ENCODE results near the gene INTS11.
"Not testable (repeated sequence)": the region's sequence is repeated elsewhere in the genome, so short reads cannot be mapped to it uniquely, and the experiment has no call there.

Gene INTS11

DNA sequence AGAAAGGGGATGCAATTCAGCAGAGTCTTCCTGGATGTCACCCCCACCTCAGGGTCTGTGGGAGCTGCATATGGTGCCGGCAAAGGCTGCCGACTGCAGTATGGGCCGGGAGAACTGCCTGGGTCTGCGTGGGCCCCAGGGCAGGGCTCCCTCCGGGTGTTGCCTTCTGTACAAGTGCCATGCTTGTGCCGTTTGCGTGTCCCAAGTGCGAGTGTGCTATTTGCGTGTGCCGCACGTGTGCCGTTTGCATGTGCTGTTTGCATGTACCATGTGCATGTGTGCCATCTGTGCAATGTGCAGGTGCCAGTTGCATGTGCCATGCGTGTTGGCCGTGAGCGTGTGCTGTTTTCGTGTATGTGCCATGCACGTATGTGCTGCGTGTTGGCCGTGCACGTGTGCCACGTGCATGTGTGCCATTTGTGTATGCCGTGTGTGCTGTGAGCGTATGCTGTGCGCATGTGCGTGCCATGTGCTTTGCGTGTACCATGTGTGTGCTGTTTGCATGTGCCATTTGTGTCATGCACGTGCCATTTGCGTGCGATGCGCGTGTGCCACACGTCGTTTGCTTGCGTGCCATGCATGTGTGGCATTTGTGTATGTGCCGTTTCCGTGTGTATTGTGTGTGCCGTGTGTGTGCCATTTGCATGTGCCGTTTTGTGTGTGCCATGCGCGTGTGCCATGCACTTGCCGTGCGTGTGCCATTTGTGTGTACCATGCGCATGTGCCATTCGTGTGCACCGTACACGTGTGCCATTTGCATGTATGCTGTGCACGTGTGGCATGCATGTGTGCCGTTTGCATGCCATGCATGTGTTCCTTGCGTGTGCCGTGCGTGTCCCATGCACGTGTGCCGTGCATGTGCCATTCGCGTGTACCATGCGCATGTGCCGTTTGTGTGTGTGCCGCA lies 5.1 kb upstream of the INTS11 start:
- DNase-seq: no peak

DNA sequence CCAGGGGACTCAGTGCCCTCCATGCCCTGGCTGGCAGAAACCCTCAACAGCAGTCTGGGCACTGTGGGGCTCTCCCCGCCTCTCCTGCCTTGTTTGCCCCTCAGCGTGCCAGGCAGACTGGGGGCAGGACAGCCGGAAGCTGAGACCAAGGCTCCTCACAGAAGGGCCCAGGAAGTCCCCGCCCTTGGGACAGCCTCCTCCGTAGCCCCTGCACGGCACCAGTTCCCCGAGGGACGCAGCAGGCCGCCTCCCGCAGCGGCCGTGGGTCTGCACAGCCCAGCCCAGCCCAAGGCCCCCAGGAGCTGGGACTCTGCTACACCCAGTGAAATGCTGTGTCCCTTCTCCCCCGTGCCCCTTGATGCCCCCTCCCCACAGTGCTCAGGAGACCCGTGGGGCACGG lies 3.8 kb upstream of the INTS11 start:
- DNase-seq: no peak

DNA sequence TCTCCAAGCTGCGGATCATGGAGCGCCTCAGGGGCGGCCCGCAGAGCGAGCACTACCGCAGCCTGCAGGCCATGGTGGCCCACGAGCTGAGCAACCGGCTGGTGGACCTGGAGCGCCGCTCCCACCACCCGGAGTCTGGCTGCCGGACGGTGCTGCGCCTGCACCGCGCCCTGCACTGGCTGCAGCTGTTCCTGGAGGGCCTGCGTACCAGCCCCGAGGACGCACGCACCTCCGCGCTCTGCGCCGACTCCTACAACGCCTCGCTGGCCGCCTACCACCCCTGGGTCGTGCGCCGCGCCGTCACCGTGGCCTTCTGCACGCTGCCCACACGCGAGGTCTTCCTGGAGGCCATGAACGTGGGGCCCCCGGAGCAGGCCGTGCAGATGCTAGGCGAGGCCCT lies 2.8 kb upstream of the INTS11 start:
- no peak for DNase-seq

DNA sequence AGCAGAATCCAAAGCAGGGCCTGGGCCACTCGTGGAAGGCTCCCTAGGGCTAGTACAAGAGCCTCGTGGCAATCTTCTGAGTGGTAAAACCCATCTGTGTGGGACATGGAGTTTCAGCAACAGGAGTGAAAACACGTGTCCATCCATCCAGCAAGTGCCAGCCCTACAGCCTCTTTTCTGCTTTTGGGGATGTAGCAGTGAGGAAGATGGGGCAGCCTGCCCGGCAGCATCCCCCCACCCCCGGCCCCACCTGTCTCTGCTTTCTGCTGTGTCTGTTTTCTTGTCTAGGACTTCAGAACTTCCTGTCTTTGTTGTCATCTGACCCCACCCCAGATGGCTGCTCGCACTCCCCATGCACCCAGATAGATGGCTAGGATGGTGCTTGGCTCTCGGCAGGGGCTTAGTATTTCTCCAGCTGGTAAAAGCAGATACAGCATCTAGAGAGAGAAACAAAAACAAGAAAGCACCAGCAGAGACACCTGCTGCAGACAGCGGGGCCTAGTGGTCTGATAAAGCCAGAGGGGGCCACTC lies 1.7 kb upstream of the INTS11 start:
- no peak for DNase-seq

DNA sequence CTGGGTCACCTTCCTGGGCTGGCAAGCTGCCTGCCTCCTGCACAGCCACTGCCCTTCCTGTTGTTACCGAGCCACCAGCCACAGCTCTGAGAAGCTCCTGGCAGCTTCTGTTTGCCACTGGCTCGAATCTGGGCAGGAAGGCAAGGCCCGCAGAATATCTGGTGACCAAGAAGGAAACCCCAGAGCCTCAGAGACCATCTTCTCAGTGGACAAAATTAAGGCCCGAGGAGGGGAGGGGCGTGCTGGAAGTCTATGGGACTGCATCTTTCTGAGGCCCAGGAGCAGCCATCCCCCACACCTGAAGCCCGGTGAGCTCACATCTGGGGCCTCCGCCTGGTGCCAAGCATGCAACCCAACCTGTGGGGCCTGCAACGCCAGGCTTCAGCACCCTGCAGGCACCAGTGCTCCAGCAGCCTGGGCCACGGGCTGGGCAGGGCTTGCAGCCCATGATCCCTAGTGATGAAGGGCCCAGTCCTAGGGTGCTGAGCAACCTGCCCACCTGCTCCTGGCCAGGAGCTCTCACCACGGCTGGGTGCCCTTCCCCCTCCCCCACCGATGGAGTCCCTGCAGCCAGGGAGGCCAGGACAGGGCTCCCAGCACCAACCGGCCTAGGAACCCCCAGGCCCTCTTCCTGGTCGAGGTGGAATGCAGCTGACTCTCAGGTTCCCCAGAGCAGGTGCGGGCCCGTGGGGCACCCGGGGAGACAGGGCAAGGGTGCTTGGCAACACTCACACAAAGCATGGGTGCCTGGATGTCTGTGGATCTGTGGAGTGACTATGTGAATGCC lies 1.0 kb upstream of the INTS11 start:
- DNase-seq: no peak

DNA sequence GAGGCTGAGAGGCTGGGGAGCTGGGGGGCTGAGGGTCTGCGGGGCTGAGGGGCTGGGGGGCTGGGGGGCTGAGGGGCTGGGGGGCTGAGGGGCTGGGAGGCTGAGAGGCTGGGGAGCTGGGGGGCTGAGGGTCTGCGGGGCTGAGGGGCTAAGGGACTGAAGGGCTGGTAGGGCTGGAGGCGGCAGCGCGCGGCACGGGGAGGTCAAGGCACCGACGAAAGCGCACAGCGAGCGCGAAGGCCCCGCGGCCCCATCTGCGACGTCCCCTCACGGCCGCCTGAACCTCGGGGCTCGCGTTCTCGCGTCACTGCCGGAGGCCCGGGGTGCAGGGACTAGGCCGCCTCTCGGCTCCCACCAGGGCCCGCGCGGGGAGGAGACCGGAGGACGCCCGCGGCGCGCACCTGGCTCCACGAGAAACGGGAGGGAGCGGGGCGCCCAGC lies 356 bp downstream of the INTS11 start:
- no peak for DNase-seq

DNA sequence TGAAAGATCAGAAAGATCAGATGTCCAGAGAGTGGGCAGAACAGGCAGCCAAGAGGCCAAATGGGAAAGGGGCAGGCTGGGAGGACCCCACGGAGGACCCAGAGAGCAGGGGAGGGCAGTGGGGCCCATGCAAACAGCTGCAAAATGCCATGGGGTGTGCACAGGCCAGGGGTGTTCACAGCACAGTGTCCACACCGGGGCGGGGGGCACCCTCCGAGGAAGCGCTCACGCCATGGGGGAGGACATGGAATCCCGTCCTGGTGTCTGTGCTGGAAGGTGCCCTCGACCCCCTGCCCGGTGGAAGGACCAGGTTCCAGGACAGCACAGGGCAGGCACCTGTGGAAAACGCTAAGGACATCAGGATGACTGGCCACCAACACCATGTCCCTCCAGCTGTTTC lies 1.5 kb downstream of the INTS11 start:
- no peak for DNase-seq

DNA sequence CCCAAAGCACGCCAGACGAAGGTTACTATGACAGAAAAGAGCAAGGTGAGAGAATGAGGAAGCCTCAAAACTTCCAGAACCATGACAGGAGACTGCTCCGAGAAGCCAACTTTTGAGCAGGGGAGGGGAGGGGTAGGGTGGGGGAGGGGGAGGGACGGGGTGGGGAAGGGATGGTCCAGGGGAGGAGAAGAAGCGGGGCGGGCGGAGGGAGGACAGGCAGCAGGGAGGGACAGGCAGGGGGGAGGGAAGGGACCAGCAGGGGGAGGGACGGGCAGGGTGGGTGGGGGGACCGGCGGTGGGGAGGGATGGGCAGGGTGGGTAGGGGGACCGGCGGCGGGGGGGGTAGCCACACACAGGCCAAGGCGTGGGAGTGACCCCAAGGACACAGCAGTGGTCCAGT lies 2.0 kb downstream of the INTS11 start:
- DNase-seq: no peak

DNA sequence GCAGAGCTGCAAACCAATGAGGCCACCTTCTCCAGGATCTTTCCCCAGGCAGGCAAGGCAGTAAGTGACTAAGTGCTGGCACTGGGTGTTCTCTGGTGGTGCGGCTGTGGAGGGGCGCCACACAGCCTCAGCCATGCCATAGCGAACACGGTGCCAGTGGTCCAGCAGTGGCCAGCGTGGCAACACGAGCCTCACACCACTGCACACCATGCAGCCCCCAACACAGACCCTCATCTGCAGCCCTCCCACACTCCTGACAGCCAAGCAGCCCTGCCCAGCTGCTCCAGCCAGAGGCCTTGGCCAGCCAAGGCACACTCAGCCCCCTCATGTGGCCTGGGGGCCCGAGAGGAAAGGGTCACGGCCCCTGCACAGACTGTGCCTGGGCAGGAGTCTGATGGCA lies 3.0 kb downstream of the INTS11 start:
- DNase-seq: no peak

DNA sequence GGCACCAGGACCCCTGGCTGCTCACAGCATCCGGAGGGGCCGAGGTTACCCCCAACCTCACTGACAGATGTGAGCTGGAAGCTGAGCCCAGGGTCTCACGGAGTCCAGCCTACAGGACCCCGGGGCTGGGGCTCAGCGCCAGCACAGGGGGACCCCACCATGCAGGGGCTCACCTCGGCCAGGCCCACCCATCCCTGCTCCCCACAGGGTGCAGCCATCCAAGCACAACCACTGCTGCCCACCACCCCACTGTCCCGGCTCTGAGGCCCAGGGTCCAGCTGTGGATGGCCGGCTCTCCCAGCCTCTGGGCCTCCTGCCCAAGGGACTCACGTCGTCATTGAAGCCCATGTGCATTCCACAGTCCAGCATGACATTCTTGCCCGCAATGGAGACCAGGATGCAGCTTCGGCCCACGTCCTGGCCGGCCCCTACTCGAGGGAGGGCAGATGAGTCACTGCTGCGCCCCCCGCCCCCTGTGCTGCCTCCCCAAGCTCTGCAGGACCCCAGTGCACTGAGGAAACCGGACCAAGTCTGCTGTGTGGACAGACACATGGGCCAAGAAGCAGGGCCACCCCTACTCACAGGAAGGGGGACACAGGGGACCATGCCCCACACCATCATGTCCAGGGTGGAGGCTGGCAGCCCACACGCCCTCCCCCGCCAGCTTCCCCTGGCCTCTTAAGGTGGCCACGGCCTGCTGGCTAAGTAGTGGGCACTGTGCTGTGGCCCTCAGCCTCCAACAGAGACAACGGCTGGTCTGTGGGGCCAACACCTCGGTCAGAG lies 3.6 kb downstream of the INTS11 start:
- DNase-seq: no peak

DNA sequence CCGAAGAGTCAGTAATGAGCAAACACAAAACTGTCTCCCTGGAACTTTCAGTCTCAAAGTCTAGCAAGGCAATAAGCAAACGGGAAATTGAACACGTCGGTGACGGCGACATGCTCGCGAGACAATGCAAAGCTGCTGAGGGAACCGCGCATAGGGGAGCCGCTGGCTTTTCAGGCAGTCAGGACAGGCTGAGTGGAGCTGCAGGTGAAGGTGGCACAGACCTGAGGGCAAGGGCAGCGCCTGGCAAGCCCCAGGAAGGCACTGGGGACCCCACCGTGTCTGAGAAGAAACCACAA lies 4.9 kb downstream of the INTS11 start:
- no peak for DNase-seq

DNA sequence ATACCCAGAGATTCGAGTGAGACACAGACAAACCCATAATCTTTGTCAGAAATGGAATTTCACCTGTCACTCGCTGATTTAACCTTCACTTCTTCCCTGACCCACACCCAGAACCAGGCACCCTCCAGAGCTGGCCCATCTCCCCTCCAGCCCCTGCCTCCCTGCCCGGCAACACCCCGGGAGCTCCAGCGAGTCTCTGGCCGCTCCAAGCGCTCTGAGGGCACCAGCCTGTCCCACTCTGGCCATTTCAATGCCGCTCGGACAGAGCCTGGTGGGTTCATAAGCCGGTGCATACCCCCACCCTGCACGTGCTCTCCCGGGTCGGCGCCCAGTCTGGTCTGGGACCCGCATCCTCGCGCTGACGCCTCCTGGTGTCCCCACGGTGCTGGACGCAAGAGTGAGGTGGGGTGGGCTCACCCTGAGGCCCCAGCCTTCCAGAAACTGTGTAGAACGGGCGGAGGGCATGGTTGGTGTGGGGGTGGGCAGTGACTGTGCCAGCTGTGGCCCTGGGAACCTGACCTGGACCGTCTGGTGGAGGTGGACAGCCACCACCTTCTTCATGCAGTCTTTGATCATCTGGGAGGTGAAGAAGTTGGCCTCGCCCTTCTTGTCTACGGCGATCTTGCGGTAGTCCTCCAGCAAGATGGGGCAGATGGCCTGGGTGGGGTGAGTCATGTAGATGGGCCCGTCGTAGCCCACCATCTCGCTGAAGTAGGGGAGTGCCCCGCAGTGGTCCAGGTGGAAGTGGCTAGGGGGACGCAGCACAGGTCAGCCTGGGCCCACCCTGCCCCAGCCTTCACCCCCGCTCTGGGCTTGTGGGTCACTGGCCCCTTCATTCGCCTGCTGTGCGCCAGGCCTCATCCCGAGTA lies 5.4 kb downstream of the INTS11 start:
- no peak for DNase-seq

DNA sequence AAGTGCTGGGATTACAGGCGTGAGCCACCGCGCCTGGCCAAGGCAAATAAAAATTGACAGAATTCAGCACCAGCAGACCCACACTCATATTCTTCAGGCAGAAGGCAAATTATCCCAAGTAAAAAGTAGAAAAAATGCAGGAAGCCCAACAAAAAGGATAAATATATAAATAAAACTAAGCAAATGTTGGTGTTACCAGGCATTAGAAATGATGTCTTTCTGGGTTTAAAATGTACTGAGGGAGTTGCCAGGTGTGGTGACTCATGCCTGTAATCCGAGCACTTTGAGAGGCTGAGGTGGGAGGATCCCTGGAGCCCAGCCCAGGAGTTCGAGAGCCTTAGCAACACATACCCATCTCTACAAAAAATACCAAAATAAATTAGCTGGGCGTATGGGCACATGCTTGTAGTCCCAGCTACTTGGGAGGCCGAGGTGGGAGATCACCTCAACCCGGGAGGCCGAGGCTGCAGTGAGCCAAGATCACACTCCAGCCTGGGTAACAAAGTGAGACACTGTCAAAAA lies 6.3 kb downstream of the INTS11 start:
- DNase-seq: no peak

DNA sequence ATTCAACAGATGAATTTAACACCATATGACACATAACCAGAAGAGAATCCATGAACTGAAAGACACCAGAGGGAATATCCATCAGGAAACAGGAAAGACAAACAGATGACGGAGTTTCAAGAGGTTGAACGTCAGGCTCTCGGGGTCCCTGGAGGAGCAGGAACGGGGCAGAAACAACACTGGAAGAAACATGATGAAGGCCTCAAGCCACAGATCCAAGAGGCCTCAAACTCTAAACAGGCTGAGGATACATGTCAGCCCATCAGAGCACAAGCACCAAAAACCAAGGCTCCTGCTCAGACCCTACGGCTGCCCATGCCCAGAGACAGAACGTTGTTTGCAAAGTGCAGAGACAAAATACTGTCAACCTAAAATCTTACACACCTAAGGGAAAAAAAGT lies 7.0 kb downstream of the INTS11 start:
- DNase-seq: no peak

DNA sequence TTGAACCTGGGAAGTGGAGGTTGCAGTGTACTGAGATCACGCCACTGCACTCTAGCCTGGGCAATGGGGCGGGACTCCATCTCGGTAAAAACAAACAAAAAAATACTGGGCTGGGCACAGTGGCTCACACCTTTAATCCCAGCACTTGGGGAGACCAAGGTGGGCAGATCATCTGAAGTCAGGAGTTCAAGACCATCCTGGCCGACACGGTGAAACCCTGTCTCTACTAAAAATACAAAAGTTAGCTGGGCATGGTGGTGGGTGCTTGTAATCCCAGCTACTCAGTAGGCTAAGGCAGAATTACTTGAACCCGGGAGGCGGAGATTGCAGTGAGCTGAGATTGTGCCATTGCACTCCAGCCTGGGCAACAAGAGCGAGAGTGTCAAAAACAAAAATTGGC lies 8.3 kb downstream of the INTS11 start:
- not testable (repeated sequence) for DNase-seq

DNA sequence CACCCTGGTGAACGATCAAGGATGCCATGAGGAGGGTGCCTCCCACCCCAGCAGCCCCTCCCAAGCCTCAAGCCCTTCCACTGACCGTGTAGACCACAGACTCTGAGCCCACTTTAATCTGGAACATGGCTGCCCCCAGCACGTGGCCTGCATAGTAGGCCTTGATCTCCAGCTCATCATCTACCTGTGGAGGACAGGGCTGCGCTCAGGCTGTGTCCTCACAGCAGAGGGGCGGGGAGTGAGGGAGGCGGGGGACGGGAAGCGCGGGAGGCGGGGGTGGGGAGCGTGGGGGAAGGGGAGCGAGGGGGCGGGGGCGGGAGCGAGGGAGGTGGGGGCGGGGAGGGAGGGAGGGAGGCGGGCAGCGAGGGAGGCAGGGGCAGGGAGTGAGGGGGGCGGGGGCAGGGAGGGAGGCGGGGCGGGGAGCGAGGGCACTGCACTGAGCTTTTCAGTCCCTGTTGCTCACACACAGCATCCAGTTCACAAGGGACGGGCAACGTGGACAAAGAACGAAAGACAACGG lies 9.0 kb downstream of the INTS11 start:
- no peak for DNase-seq

DNA sequence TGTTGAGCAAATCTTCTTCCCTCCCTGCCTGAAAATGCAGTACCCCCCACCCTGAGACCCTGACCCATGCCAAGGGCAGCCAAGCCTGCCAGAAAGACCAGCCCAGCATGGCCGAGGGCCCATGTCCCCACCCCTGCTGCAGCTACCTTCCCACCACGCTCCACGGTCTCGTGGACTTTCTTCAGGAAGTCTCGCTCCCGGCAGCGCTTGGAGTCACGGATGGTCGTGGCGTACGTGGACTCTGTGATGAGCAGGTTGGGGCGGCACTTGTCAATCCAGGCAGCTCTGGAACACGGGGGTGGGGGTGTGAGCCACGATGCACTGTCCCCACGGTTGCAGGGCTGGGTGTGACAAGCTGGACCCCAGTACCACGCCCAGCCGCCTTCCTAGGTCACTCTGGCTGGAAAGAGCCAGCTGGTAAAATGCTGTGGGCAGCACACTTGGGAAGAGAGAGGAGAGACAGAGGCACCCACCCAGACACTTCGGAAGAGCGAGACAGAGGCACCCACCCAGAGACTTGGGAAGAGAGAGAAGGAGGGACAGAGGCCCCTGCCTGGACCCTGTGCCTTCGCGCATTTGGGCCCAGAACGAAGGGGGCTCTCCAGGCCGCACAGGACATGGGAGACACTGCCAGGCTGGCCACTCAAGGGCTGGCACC lies 9.7 kb downstream of the INTS11 start:
- DNase-seq: no peak

DNA sequence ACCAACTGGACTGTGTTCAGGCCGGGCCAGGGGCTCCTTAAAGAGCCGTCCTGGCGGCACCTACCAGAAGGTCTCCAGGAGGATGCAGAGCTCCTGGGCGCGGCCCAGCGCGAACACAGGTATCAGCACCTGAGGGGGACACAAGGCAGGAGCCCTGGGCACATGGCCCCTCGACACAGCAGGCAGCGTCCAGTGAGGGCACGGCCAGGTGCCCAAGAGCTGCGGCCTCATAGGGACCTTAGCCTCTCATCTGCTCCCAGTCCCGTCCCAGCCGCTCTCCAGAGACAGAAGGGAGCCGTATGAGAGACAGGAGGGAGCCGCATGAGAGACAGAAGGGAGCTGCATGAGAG lies 10.2 kb downstream of the INTS11 start:
- no peak for DNase-seq

DNA sequence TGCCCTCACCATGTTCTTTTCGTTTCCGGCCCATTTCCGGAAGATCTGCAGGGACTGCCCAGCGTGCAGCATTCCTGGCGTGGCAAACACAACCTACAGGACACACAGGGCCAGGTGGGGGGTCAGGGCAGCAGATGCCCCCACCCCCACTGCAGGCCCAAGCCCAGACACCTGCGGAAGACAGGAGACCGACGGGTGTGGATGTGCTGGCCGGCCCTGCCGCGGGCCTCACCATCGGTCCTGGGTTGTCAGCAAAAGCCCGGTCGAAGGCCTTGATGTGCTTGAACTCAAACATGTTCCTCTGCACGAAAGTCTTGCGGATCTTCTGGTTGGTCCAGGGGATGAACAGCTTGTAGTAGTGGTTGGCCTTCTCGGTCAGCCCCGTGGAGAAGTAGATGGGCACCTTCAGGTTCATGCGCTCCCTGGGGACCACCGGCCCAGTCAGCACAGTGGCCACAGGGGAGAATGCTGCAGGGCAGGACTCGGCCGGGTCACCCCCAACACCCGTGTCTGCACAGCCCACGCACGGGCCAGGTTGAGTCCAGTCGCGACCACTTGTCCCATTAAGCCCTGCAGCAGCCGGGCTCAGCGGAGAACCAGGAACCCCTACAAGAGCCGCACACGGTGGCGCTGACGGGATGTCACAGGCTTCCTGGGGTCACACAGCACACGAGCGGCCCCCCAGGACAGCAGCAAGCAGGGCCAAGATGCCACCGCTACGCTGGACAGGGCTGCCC lies 10.8 kb downstream of the INTS11 start:
- no peak for DNase-seq

DNA sequence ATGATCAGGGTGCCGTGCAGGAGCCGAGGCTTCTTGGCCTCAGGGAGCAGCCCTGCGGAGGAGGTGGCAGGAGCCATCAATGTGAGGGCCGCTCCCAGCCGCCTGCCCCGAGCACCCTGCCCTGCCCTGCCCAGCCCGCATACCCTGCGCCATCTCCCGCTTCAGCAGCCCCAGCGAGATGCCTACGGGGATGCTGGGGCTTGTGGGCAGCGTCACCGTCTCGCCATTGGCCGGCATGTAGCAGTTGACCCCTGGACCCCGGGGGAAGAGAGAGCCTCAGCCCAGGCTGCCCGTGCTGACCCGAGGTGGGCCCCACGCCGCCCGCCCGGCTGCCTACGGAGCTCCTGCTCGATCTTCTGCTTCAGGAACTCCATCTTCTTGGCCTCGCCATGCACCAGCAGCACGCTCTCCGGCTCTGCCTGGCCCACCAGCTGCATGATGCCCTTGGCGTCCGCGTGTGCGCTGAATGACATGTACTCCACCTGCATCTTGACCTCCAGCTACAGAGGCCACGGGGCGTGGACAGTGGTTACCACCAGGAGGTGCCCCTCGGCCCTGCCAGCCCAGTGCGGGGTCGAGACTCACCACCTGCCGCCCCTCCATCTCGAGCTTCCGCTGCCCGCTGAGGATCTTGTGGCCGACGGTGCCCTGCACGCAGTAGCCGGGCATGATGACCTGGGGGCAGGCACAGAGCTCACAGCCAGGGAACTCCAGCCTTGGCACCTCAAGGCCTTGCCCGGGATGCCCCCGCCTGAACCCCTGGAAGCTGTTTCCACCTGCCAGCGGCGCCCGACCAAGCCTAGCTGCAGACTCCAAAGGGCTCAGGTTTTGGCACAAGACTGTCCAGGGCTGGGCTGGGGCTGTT lies 11.8 kb downstream of the INTS11 start:
- no peak for DNase-seq

Data from activated CD4-positive, alpha-beta T cell treated with anti-CD3 and anti-CD28 coated beads for 1 hour (primary cell).